ENCODE results near the gene SOCS1. TPM values are rescaled to one million over a fixed set of nuclear protein-coding genes. Genes with fewer than 3 reads are reported as not detected.
"Not testable (repeated sequence)": the region's sequence is repeated elsewhere in the genome, so short reads cannot be mapped to it uniquely, and the experiment has no call there.

The SOCS1 gene
- total RNA-seq, 2 donors from 2014 or later = 2.6 to 8.2 TPM

- H3K4me1 ChIP-seq (replicated peaks) = no peaks in the 10 kb centered on the region
- peak overlapping the region; percentile 18 to 22 for H3K27ac ChIP-seq
- H3K27me3 ChIP-seq (replicated peaks; ENCODE audit: insufficient read depth) = no peaks in the 10 kb centered on the region
- TF ChIP-seq CTCF (IDR thresholded peaks at IDR 0.05) (no peak), POLR2AphosphoS5 (IDR thresholded peaks at IDR 0.05) (no peak), POLR2A (IDR thresholded peaks at IDR 0.05) (no peak)
- H3K36me3 ChIP-seq = no peaks in the 10 kb centered on the region
- DNase-seq (ENCODE audit: low spot score) = no peak
- intact Hi-C loops (cut with DNase I) = no loop called here
- no peak overlapping the region for H3K4me3 ChIP-seq
- H3K9me3 ChIP-seq = no peaks in the 10 kb centered on the region
- WGBS = 80% methylated on average over 21 of the region's 21 CpGs
These were observed 30.9 kb downstream of the SOCS1 start for GRCh38 chr16:11224894-11225676.

- H3K9me3 ChIP-seq = no peaks in the 10 kb centered on the region
- H3K27ac ChIP-seq = peak overlapping the region; percentile 18 to 22
- no peaks in the 10 kb centered on the region for H3K27me3 ChIP-seq (replicated peaks; ENCODE audit: insufficient read depth)
- no peak overlapping the region for H3K4me3 ChIP-seq
- intact Hi-C loops (cut with DNase I) = no loop called here
- H3K4me1 ChIP-seq (replicated peaks) = no peaks in the 10 kb centered on the region
- WGBS = 56% methylated on average over 24 of the region's 24 CpGs
- H3K36me3 ChIP-seq = no peaks in the 10 kb centered on the region
- peak; percentile 33 for DNase-seq (ENCODE audit: low spot score)
- TF ChIP-seq POLR2AphosphoS5 (IDR thresholded peaks at IDR 0.05) = peak; percentile 57
- no peak for TF ChIP-seq POLR2A (IDR thresholded peaks at IDR 0.05)
- no peak for TF ChIP-seq CTCF (IDR thresholded peaks at IDR 0.05)
These were observed 31.7 kb downstream of the SOCS1 start for GRCh38 chr16:11224096-11224893.

- H3K9me3 ChIP-seq; intact Hi-C loops (cut with DNase I); H3K4me3 ChIP-seq; H3K27ac ChIP-seq; DNase-seq (ENCODE audit: low spot score); H3K36me3 ChIP-seq; H3K4me1 ChIP-seq (replicated peaks); H3K27me3 ChIP-seq (replicated peaks; ENCODE audit: insufficient read depth): not testable (repeated sequence)
- 70% methylated on average over 2 of the region's 2 CpGs for WGBS
These were observed 35.5 kb downstream of the SOCS1 start for GRCh38 chr16:11220507-11220906.

- no peak for DNase-seq (ENCODE audit: low spot score)
- H3K27ac ChIP-seq = no peak overlapping the region
- no peaks in the 10 kb centered on the region for H3K36me3 ChIP-seq
- H3K9me3 ChIP-seq = no peaks in the 10 kb centered on the region
- H3K4me1 ChIP-seq (replicated peaks) = no peaks in the 10 kb centered on the region
- no peak overlapping the region for H3K4me3 ChIP-seq
- H3K27me3 ChIP-seq (replicated peaks; ENCODE audit: insufficient read depth) = no peaks in the 10 kb centered on the region
- TF ChIP-seq POLR2AphosphoS5 (IDR thresholded peaks at IDR 0.05) = no peak
- no peak for TF ChIP-seq POLR2A (IDR thresholded peaks at IDR 0.05)
- no peak for TF ChIP-seq CTCF (IDR thresholded peaks at IDR 0.05)
- intact Hi-C loops (cut with DNase I) = no loop called here
- WGBS = 87% methylated on average over 4 of the region's 4 CpGs
These were observed 36.8 kb downstream of the SOCS1 start for GRCh38 chr16:11219178-11219577.

GRCh38 chr16:11218604-11218962, 37.4 kb downstream of the SOCS1 start:
- TF ChIP-seq POLR2A (IDR thresholded peaks at IDR 0.05) (no peak), POLR2AphosphoS5 (IDR thresholded peaks at IDR 0.05) (no peak), CTCF (IDR thresholded peaks at IDR 0.05) (peak in 1 of 4 experiments; percentile 45)
- Histone ChIP-seq H3K27ac (no peak overlapping the region), H3K27me3 (replicated peaks; ENCODE audit: insufficient read depth) (no peaks in the 10 kb centered on the region), H3K36me3 (no peaks in the 10 kb centered on the region), H3K4me3 (no peak overlapping the region), H3K4me1 (replicated peaks) (no peaks in the 10 kb centered on the region), H3K9me3 (no peaks in the 10 kb centered on the region)
- WGBS = 88% methylated on average over 1 of the region's 1 CpG
- DNase-seq (ENCODE audit: low spot score) = no peak
- intact Hi-C loops (cut with DNase I) = no loop called here
